HUES64 (cell line): ENCODE measurements around the gene OR4D9.

Source experiments
- H3K27ac ChIP-seq: 2 replicates; pipeline ENCODE4 v1.7.0; 2013; ENCODE audit warnings: low read depth, low read length, inconsistent platforms
- H3K27me3 ChIP-seq: 2 replicates; pipeline ENCODE4 v1.6.1; 2013; ENCODE audit warnings: mild to moderate bottlenecking, low read length; ENCODE audit not compliant: insufficient read depth
- H3K36me3 ChIP-seq: 2 replicates; pipeline ENCODE4 v1.6.1; 2013; ENCODE audit warnings: mild to moderate bottlenecking, low read length; ENCODE audit not compliant: insufficient read depth
- H3K4me1 ChIP-seq: 2 replicates; pipeline ENCODE4 v1.6.1; 2013; ENCODE audit warnings: mild to moderate bottlenecking, low read length, moderate library complexity; ENCODE audit not compliant: insufficient read depth
- H3K4me3 ChIP-seq: 2 replicates; pipeline ENCODE4 v1.5.1; 2013; ENCODE audit warnings: mild to moderate bottlenecking, low read length, moderate library complexity
- H3K9ac ChIP-seq: 2 replicates; pipeline ENCODE4 v1.6.1; 2013; ENCODE audit warnings: mild to moderate bottlenecking, low read depth, low read length
- H3K9me3 ChIP-seq: 2 replicates; pipeline ENCODE4 v1.6.1; 2013; ENCODE audit warnings: low read depth, low read length; ENCODE audit not compliant: insufficient read depth
- WGBS: fragments of 150-250, 120-280 bp; methylation state at CpG from one replicate; pipeline ENCODE4 v1.1.7; 2013; ENCODE audit warnings: missing lambda C conversion rate; 5-methylcytosine and 5-hydroxymethylcytosine counted together

OR4D9 gene

DNA sequence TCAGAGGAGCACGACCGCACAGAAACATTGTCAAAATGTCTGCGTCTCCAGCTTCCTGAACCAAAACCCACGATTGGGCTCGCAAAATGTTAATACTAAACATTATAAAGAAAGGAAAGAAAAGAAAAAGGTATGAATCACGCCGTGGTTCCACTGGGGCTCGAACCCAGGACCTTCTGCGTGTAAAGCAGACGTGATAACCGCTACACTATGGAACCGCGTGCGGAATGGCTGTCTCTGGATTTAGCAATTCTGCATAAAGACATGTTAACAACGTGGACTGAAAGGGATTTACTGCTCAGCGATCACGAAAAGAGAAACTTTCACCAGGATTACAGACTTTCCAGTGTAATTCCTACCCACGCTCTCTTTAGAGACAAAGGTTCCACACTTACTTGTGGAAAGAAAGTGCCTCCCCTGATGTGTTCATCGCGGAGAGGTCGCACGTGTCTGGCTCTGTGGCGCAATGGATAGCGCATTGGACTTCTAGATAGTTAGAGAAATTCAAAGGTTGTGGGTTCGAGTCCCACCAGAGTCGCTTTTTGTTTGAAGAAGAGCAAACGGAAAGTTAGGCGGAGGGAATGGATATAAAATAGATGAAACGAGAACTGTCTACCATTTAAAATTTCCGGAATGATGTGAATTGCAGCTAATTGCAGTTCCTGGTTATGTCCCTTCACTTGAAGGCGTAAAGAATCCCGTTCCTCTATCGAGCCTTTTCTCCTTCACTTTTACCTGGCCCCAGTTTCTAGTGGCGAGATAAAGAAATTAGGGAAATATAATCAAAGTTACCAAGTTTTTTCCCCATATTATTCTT, 39.7 kb downstream of the OR4D9 start:
- Histone ChIP-seq H3K36me3 (no peaks in the 10 kb centered on the region), H3K9ac (peak overlapping the region; percentile 60; the same call in 1 of the 2 replicates), H3K4me3 (peak overlapping the region; percentile 73), H3K27me3 (no peaks in the 10 kb centered on the region), H3K9me3 (no peaks in the 10 kb centered on the region), H3K27ac (peak overlapping the region; percentile 55; the same call in 1 of the 2 replicates), H3K4me1 (peaks cover 10% of the 10 kb centered on the region; the same call in 1 of the 2 replicates)
- under 1% methylated on average over 33 of the region's 34 CpGs for WGBS

DNA sequence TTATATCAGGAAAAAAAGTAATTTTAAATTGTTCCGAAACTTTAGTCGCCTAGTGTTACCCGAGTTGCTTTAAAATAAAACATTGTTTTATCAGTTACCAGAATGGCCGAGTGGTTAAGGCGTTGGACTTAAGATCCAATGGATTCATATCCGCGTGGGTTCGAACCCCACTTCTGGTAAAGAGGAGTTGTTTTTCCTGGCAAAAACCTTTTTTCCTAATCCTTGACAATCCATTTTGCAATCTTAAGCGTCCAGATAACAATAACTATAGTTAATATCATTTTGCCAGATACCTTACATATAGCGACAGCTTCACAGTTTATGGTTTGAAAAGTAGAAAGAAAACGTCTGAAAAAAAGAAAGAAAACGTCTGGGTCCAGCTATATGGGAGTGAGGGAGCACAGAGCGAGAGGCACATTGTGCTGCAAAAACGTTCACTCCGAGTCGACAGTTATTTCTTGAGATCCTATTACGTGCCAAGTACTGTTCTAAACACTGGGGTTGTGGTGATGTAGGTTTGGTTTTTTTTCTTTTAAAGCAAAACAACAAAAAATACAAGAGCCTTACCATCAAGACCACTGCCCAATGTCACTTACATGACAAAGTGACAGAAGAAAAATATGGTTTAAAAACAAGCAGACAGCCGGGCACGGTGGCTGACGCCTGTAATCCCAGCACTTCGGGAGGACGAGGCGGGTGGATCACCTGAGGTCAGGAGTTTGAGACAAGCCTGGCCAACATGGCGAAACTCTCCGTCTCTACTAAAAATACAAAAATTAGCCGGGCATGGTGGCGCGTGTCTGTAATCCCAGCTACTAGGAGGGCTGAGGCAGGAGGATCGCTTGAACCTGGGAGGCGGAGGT, 40.6 kb downstream of the OR4D9 start:
- 3% methylated on average over 29 of the region's 30 CpGs for WGBS
- Histone ChIP-seq H3K9ac (peak overlapping the region; percentile 31; the same call in 1 of the 2 replicates), H3K27me3 (no peaks in the 10 kb centered on the region), H3K36me3 (no peaks in the 10 kb centered on the region), H3K4me3 (peak overlapping the region; percentile 73), H3K9me3 (no peaks in the 10 kb centered on the region), H3K27ac (no peak overlapping the region), H3K4me1 (peaks cover 10% of the 10 kb centered on the region; the same call in 1 of the 2 replicates)

DNA sequence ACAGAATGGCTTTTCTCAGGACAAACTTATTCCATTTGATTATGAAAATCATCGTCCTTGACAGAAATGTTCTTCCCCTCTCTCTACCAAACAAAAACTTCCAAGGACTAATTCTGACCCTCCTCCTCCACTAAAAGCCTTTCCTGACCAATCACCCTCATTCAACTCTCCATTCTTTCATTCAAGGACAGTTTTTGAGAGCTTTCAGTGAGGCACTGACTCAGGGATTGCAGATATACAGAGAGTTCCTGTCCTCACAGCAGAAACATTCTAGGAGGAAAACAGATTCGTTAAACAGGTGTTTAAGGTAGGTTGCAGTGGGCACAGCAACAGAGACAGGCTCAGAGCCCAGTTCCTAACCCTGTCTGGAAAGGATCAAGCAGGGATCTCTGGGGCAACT, 41.5 kb downstream of the OR4D9 start:
- Histone ChIP-seq H3K27me3 (no peaks in the 10 kb centered on the region), H3K4me3 (peak overlapping the region; percentile 73), H3K9ac (no peak overlapping the region), H3K4me1 (peaks cover 9% of the 10 kb centered on the region; the same call in 1 of the 2 replicates), H3K9me3 (no peaks in the 10 kb centered on the region), H3K27ac (no peak overlapping the region; the same call in 1 of the 2 replicates), H3K36me3 (no peaks in the 10 kb centered on the region)
- 53% methylated on average over 2 of the region's 2 CpGs for WGBS

DNA sequence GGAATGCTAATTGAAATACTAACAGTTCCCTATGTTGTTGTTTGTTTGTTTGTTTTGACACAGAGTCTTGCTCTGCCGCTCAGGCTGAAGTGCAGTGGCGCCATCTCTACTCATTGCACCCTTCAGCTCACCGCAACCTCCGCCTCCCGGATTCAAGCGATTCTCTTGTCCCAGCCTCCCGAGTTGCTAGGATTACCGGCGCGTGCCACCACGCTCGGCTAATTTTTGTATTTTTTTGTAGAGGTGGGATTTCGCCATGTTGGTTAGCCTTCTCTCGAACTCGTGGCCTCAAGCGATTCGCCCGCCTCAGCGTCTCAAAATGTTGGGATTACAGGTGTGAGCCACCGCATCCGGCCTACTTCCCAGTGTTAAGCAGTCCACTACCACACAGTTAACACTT, 42.0 kb downstream of the OR4D9 start:
- peaks cover 4% of the 10 kb centered on the region; the same call in 1 of the 2 replicates for H3K4me1 ChIP-seq
- H3K27me3 ChIP-seq: no peaks in the 10 kb centered on the region
- WGBS: 94% methylated on average over 21 of the region's 21 CpGs
- peak overlapping the region; percentile 73; the same call in 1 of the 2 replicates for H3K4me3 ChIP-seq
- H3K27ac ChIP-seq: no peak overlapping the region
- H3K9ac ChIP-seq: no peak overlapping the region
- H3K36me3 ChIP-seq: no peaks in the 10 kb centered on the region
- H3K9me3 ChIP-seq: no peaks in the 10 kb centered on the region

DNA sequence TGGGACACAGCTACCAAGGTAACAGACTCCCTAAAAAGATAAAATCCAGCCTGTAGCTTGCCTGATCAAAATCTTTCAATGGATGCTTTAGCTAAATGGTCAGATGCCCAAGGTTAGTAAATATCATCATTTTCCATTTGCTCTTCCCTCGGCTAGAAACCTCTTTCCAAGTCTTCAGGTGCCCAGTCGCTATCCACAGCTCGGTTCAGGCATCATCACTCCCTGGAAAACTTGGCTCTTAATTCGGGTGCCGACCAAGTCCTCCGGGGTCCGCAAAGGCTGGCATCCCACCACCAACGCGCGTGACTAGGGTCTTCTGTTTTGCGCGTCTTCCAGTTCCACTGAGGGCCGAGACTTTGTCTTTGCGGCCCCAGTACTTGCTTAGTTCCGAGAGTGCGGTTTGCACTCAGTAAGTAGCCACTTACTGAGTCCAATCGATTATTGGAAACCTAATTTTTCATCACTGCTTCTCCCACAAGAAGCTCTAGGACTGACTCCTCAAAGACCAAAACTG, 44.3 kb downstream of the OR4D9 start:
- peak overlapping the region; percentile 70 for H3K9ac ChIP-seq
- no peaks in the 10 kb centered on the region for H3K36me3 ChIP-seq
- no peaks in the 10 kb centered on the region for H3K9me3 ChIP-seq
- WGBS: 3% methylated on average over 17 of the region's 17 CpGs
- H3K27me3 ChIP-seq: no peaks in the 10 kb centered on the region
- H3K4me1 ChIP-seq: peaks cover 4% of the 10 kb centered on the region; the same call in 1 of the 2 replicates
- no peak overlapping the region for H3K27ac ChIP-seq
- H3K4me3 ChIP-seq: peak overlapping the region; percentile 69

DNA sequence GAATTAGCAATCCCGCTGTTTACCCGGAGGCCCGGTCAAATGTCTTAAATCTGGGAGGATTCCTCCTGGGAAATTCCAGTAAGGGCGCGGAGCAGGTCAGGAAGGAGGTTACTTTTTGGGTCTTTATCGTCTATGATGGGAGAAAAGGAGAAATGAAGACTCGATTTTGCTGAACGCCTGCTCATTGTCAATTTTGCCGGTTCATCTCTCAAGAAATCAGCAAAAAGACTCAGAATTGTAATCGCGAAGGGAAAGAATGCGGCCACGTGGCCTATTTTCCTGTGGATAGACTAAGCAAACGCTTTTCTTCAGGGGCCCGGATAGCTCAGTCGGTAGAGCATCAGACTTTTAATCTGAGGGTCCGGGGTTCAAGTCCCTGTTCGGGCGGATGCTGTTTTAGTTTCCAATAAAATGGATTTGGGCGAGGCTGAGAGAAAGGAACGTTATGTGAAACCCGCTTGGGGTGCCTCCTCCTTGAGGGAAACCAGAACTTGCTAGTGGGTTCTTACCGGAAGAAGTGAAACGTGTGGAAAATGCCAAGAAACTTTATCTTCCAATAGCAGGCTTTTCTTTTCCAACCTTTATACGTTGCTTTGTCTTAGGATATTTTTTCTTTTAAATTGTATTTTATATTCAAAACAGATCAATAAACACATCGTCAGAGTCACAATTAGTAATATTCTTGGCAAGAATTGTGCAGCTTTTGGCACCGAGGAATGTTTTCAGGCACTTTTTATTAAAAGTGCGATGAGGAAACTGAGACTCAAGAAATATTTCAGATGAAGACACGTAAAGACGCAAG, 45.0 kb downstream of the OR4D9 start:
- WGBS: 3% methylated on average over 27 of the region's 30 CpGs
- H3K4me1 ChIP-seq: peaks cover 7% of the 10 kb centered on the region; the same call in 1 of the 2 replicates
- H3K36me3 ChIP-seq: no peaks in the 10 kb centered on the region
- no peaks in the 10 kb centered on the region for H3K9me3 ChIP-seq
- H3K9ac ChIP-seq: peak overlapping the region; percentile 70
- H3K27ac ChIP-seq: no peak overlapping the region
- H3K27me3 ChIP-seq: no peaks in the 10 kb centered on the region
- peak overlapping the region; percentile 69 for H3K4me3 ChIP-seq

DNA sequence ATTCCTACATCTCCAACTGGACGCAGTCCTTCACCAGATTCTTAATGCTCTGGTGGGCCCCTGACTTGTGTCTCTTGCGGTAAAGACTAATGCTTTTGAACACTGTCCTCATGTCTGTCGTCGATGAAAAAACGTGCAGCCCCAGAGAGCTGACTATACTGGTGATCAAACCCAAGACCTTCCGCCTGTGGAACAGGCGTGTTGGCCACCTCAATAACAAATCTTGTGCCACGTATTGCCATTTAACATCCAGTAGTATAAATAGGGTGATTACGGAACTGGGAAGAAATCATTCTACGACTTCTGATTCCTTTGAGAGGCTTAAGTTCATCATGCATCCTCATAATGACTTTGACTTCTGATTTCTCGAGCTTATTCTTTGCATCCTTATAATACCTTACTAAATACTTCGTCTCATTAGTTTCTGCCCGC, 45.6 kb downstream of the OR4D9 start:
- H3K4me3 ChIP-seq: peak overlapping the region; percentile 69
- H3K27me3 ChIP-seq: no peaks in the 10 kb centered on the region
- H3K36me3 ChIP-seq: no peaks in the 10 kb centered on the region
- no peak overlapping the region for H3K9ac ChIP-seq
- H3K4me1 ChIP-seq: peaks cover 7% of the 10 kb centered on the region; the same call in 1 of the 2 replicates
- 5% methylated on average over 12 of the region's 13 CpGs for WGBS
- H3K9me3 ChIP-seq: no peaks in the 10 kb centered on the region
- H3K27ac ChIP-seq: no peak overlapping the region

DNA sequence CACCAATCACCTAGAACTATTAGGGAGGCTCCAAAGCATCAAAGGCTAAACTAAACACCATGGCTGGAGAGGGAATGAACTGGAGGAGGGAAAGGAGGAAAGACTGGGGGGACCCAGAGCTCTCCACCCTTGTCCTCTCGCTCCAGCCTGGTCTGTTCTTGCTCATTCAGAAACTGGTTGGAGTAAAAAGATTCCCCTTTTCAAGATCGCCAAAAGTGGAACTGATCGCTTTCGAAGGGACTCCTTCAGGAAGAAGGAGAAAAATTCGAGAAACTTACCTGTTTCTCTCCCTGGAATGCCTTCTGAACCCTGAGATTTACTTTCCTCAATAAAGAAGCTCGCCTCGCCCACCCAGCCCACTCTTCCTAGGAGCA, 46.9 kb downstream of the OR4D9 start:
- Histone ChIP-seq H3K4me3 (peak overlapping the region; percentile 69), H3K9ac (peak overlapping the region; percentile 85), H3K27me3 (no peaks in the 10 kb centered on the region), H3K36me3 (no peaks in the 10 kb centered on the region), H3K4me1 (peaks cover 3% of the 10 kb centered on the region; the same call in 1 of the 2 replicates), H3K27ac (no peak overlapping the region), H3K9me3 (no peaks in the 10 kb centered on the region)
- 76% methylated on average over 7 of the region's 7 CpGs for WGBS

- no peaks in the 10 kb centered on the region for H3K27me3 ChIP-seq
- no peaks in the 10 kb centered on the region for H3K36me3 ChIP-seq
- peak overlapping the region; percentile 95 for H3K4me3 ChIP-seq
- H3K9me3 ChIP-seq: no peaks in the 10 kb centered on the region
- H3K4me1 ChIP-seq: peaks cover 3% of the 10 kb centered on the region; the same call in 1 of the 2 replicates
- no peak overlapping the region for H3K27ac ChIP-seq
- H3K9ac ChIP-seq: no peak overlapping the region
- 23% methylated on average over 8 of the region's 8 CpGs for WGBS
Measured at GRCh38 chr11:59559886-59560285, 48.5 kb downstream of the OR4D9 start.

DNA sequence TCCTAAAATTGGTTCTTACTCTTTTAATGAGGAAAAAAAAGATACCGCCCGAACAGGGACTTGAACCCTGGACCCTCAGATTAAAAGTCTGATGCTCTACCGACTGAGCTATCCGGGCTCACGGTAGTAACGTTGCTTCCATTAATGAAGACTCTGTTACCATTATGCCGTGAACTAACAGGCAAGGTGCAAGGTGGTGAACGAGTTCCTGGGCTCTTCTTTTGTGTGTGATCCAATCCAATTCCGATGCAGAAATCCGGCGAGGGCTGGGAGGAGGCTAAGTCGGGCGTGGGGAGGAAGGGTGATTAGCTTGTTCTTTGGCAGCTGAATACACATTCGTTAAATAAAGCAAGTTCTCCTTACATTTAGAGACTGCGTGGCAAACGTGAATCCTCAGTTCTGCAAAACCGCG, 49.0 kb downstream of the OR4D9 start:
- Histone ChIP-seq H3K4me1 (peaks cover 3% of the 10 kb centered on the region; the same call in 1 of the 2 replicates), H3K27ac (no peak overlapping the region), H3K9ac (peak overlapping the region; percentile 55), H3K36me3 (no peaks in the 10 kb centered on the region), H3K4me3 (peak overlapping the region; percentile 95), H3K27me3 (no peaks in the 10 kb centered on the region), H3K9me3 (no peaks in the 10 kb centered on the region)
- WGBS: under 1% methylated on average over 18 of the region's 18 CpGs
